Bronchial epithelial cell (primary cell): Measurements from ENCODE around the gene OR9G4. TPM values are rescaled to one million over a fixed set of nuclear protein-coding genes. Genes with fewer than 3 reads are reported as not detected.

ENCODE experiments used
- DNase-seq: peaks from one replicate; pipeline ENCODE4 v3.0.0-alpha.2; 2010; ENCODE audit warnings: low read depth
- FAIRE-seq: peaks from 2 replicates; lab custom pipeline; 2011; peaks lifted over from hg19 to GRCh38; lab: Jason Lieb, UNC
- H3K27me3 ChIP-seq: 2 replicates; pipeline ENCODE4 v1.5.1; 2011; ENCODE audit warnings: low read length; ENCODE audit not compliant: control insufficient read depth, insufficient read depth
- H3K36me3 ChIP-seq: 2 replicates; pipeline ENCODE4 v1.5.1; 2011; ENCODE audit warnings: low read length; ENCODE audit not compliant: control insufficient read depth, insufficient read depth
- H3K4me3 ChIP-seq: 2 replicates; pipeline ENCODE4 v1.5.1; 2011; ENCODE audit warnings: mild to moderate bottlenecking, low read depth, low read length, control low read depth
- total RNA-seq: library from RNA; depleted of rRNA; stranded (reverse); fragments of >200 nt; gene quantifications from 2 replicates; pipeline ENCODE4 v1.2.1, GENCODE V29; 2014
- TF ChIP-seq, protein P1 (sequence below): IDR thresholded peaks from 2 replicates; pipeline ENCODE4 v1.5.1; 2011; ENCODE audit warnings: mild to moderate bottlenecking, moderate library complexity, low read length, control low read depth, inconsistent platforms; ENCODE audit not compliant: insufficient read depth, severe bottlenecking

The OR9G4 gene
- total RNA-seq: not detected in 2 replicates

DNA sequence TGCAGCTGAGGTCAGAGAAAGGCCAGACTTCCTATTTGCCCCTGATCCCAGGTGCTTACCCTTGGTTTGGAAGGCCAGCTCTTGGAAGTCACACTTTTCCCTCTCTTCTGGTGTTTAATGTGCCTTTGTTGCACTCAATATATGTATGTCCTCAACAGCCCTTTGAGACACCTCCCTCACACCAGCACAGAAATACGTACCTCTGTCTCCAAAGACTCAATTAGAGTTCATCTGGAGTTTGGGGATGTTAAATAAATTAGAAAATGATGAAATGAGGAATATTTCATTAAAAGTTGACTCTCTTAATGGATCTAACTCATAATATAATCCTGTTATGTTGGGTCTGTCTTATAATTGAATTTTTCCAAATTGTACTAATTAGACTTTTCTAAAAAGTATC lies at the start of gene OR9G4:
Gene OR9G4 (minus strand): TSS at position 101 of the 400 bp plus-strand sequence. CDS start 4,931 bp downstream, outside the sequence.
- no peaks in the 10 kb centered on the region for H3K27me3 ChIP-seq

DNA sequence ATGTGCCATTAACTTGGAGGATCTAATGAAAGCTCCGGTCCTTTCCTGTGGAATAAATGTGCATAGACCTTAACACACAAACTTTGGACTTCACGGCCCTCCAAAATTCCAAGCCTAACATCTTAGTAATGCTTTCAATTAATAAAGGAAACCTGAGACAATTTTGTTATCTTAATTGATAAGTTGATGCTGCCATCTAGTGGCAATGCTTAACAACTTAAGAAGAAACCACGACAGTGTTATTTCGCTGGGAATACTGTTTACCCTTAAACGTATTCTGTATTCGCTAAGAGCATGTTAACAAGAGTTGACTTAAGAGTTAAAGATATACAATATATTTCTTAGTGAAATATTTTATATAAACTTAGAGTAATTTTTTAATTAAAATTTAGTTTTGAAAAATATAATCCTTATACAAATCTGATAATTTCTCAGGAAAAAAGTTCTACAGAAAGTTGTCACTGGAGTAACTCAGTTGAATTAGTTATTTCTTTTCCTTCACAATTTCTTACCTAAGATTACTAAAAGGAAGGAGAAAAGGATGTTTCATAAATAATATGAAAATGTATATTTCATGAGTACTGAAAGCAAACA lies 35.0 kb upstream of the OR9G4 start:
- Histone ChIP-seq H3K27me3 (no peaks in the 10 kb centered on the region), H3K4me3 (no peak overlapping the region), H3K36me3 (no peaks in the 10 kb centered on the region)
- FAIRE-seq (no peak), DNase-seq (peak; percentile 66)
- TF ChIP-seq, protein P1, sequence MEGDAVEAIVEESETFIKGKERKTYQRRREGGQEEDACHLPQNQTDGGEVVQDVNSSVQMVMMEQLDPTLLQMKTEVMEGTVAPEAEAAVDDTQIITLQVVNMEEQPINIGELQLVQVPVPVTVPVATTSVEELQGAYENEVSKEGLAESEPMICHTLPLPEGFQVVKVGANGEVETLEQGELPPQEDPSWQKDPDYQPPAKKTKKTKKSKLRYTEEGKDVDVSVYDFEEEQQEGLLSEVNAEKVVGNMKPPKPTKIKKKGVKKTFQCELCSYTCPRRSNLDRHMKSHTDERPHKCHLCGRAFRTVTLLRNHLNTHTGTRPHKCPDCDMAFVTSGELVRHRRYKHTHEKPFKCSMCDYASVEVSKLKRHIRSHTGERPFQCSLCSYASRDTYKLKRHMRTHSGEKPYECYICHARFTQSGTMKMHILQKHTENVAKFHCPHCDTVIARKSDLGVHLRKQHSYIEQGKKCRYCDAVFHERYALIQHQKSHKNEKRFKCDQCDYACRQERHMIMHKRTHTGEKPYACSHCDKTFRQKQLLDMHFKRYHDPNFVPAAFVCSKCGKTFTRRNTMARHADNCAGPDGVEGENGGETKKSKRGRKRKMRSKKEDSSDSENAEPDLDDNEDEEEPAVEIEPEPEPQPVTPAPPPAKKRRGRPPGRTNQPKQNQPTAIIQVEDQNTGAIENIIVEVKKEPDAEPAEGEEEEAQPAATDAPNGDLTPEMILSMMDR: peak; percentile 43

More for the DNA sequence above, at the start of gene OR9G4:
- TF ChIP-seq, protein P1: no peak
- DNase-seq (no peak), FAIRE-seq (no peak)
- no peaks in the 10 kb centered on the region for H3K36me3 ChIP-seq
- H3K4me3 ChIP-seq: no peak within 1 kb of the TSS

DNA sequence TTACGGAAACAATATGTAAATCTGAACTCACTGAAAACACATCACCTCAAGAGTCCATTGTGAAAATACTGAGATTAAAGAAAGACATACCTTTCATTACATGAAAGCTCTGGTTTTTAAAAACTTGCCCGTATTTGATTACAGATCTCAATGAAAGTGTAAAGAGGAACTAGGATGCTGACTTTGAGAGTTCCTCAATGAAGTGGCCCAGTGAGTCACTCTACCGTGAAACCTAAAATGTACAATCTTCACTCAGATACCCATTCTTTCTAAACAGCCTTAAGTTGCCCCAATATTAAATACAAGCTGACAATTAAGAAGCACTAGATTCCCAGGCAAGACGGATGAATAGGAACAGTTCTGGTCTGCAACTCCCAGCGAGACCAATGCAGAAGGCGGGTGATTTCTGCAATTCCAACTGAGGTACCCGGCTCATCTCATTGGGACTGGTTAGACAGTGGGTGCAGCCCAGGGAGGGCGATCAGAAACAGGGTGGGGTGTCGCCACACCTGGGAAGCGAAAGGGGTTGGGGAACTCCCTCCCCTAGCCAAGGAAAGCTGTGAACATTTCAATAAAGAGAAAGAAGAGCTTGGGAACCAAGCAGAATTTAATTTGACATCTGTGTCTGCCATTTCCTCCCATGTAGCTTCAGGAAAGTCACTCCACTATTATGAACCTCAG lies 33.8 kb upstream of the OR9G4 start:
- H3K36me3 ChIP-seq: no peaks in the 10 kb centered on the region
- H3K27me3 ChIP-seq: no peaks in the 10 kb centered on the region
- H3K4me3 ChIP-seq: no peak overlapping the region
- TF ChIP-seq, protein P1: no peak
- DNase-seq (no peak), FAIRE-seq (no peak)

DNA sequence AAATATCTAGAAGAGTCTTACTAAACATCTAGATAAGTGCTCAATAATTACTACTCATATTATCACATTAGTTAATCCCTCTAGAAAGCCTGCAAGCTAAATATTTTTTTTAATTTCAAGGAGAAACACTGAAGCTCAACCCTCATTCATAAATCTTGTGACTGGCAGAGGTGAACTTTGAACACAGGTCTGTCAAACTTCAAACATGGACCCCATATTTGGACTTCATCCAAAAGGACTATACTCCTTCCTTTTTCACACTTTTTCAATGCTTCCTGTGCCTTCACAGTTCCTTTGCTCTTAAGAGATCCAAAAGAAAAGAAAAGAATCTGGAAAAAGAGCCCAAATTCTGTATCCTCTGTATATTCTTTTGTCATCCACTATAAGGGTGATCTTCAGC lies 28.3 kb upstream of the OR9G4 start:
- TF ChIP-seq, protein P1: no peak
- FAIRE-seq (no peak), DNase-seq (no peak)
- H3K27me3 ChIP-seq: no peaks in the 10 kb centered on the region
- no peaks in the 10 kb centered on the region for H3K36me3 ChIP-seq
- H3K4me3 ChIP-seq: no peak overlapping the region

DNA sequence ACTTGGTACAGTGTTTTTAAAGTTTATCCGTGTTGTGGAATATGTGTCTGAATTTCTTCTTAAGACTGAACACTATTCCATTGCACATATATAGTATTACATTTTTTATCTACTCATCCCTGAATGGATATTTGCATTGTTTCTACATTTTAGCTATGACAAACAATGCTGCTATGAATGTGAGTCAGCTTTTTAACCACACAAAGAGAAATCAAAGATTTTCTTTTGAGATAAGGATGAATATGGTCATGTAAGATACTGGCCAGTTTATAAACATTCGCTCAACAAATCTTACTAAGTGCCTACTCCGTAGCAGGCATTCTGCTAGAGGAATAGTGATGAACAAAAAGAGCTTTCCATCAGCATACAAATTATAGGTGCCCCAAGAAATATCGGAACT lies 16.5 kb upstream of the OR9G4 start:
- Histone ChIP-seq H3K36me3 (no peaks in the 10 kb centered on the region), H3K4me3 (no peak overlapping the region), H3K27me3 (no peaks in the 10 kb centered on the region)
- FAIRE-seq (no peak), DNase-seq (peak; percentile 13)
- TF ChIP-seq, protein P1: no peak
